NCI-H226 (cell line): Measurements from ENCODE around the gene DLEU7.

Experiments
- DNase-seq: peaks from one replicate; pipeline ENCODE4 v3.0.0-alpha.2; 2015

The DLEU7 gene

DNA sequence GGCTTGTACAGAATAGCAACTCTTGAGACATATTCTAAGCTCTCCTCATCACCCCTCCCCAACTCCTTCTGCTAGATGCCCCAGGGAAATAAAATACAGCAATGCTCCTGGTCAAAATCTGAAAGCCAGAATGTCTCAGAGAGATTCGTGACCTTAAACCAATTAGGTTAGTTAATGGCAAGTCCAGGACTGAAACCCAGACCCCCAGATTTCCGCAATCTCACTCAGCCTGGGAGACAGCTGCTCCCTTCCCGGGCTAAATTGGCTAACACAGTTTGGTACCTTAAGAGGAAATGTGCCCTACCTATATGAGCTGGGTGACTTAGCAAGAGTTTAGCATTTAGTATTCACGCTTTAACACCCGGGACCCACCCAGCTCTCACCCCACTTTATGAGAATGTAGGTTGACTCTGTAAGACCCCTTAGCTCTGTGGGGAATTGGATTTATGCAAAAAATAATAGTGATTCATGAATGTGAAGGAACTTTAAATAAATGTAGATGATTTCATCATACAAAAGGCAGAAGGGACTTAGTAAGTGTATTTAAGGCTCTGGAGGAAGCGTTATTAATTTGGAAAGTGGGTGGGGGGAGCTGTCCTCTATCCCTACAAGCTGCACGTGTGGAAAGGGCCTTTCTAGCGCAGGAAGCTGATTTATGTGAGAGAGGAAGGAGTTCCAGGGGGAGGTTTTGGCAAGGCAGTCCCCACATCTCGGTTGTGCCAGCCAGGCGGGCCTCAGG lies 1.1 kb downstream of the DLEU7 start:
- no peak for DNase-seq

DNA sequence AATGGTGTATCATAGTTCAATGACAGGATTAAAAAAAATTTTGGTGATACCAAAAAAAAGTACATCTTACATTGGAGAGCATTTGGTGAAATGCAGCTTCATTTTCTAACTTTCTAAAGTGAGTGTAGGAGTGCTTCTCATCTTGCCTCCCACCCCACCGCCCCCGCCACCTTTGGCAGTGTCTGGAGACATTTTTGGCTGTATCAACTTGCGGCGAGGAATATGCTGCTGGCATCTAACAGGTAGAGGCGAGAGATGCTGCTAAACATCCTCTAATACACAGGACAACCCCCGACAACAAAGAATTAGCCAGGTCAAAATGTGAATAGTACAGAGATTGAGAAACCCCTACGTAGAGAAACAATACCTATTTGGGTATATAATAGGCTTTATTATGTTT lies 1.7 kb downstream of the DLEU7 start:
- DNase-seq, result no peak

DNA sequence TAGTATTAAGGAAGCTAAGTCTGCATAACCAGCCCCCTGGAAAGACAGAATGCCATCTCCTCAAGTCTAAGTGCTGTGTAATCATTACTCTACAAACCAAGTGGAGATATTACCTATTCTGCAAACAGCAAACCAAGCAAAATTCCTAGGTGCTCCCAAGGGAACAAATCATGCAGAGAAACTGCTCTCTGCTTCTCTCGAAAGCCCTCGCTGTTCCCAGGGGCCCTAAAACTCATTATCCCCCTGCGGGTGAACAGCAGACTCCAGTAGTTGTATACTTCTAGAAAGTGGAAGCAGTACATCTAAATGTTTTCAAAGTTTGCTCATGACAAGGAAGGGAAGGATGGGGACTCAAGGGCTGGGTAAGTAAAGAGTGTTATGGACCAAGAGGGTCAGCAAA lies 3.2 kb downstream of the DLEU7 start:
- no peak for DNase-seq

DNA sequence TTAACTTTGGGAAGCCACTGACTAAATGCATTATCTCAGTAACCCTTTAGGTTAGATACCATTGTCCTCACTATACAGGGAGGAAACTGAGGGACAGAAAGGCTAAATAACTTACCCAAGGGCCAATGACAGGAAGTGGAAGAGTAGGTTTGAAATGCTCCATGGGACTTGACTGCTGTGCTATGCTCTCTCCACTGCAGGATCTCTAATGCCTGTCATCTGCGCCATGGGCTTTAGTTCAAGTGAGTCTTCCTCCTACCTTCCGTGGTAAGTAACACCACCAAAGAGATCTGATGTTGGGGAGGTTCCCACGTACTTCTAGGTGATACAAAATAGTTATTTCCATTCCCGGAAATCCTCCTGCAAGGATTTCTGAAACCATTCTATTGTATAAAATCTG lies 3.7 kb downstream of the DLEU7 start:
- DNase-seq, result no peak

- DNase-seq, result no peak
These were observed 4.8 kb downstream of the DLEU7 start for GRCh38 chr13:50838701-50839100.

DNA sequence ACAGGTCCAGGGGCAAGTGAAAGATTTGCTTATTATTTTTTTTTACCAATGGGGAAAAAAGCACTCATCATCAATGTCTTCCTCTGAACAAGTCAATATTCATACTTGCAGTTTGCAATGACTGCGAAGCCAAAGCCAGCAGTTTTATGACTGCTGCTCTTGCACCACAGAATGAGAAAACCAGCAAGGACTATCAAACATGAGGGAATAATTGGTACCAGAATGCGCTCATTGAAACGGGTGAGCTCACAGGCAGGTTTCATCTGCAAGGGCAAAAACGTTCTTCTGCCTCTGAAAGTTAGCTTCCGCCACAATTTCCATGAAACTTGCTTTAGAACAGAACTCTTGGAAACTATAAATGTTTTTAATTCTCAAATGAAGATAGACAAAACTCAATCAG lies 5.5 kb downstream of the DLEU7 start:
- DNase-seq, result no peak

DNA sequence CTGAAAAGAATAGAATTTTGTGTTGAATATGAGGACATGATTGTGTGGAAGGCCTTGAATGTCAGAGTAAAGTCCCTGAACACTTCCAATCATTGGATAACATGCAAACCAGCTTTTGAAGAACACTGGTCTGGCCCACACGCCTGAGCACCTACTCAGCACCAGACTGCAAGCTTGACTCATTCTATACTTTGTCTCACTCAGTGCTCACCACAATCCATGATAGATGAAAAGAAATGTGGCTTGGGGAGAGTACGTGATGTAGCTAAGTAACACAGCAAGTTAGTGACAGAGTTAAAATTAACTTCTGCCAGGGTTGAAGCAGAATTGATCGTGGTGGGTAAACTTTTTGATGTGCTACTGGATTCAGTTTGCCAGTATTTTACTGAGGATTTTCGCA lies 12.0 kb downstream of the DLEU7 start:
- no peak for DNase-seq

DNA sequence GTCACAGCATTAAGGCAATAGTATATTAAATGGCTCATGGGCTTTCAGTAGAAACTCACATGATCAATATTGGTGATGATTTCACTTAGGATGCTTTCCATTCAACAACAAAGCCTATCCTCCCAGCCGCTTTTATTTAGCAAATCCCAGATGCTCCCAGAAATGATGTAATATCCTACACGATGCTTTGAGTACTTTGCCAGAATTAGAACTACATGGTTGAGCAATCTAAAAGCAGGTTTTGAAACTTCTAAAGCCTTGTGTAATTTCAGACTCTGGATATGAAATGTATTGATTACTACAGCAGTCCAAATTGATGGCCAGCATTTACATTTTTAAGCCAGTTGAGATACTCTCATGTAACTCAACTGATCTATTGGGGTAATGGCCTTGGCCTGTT lies 13.6 kb downstream of the DLEU7 start:
- DNase-seq, result no peak

DNA sequence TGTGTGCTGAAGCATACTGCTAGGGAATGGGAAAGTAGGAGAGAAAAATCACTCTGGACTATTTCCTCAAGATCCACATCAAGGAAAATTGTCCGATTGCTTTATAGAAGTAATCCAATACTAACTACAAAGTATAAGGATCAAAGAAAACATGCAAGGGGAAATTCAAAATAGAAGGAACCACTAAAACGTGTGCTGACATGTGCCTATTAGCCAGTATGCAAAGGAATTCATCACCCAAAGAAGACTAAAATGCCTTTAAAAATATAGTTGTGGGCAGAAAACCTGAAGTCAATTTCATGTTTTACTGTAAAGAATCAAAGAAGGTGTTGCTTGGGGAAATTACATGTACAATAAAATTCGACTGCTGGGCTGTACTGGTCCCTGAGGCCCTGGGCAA lies 14.3 kb downstream of the DLEU7 start:
- DNase-seq, result no peak

DNA sequence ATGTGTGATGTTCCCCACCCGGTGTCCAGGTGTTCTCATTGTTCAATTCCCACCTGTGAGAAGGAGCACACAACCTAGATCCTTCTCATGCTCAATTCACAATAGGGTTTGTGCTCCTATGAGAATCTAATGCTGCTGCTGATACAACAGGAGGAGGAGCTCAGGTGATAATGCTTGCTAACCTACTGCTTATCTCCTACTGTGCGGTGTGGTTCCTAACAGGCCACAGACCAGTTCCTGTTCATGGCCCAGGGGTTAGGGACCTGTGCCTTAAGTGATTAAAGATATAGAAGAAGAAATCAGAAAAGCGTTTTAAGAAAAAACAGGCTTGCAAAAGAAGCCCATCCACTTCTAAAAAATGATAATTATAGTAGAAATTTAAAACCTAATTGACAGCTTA lies 17.5 kb downstream of the DLEU7 start:
- DNase-seq, result no peak

- no peak for DNase-seq
These were observed 31.2 kb downstream of the DLEU7 start for GRCh38 chr13:50812242-50812641.

GRCh38 chr13:50810998-50811397 lies 32.5 kb downstream of the DLEU7 start:
- no peak for DNase-seq

- no peak for DNase-seq
These were observed 33.0 kb downstream of the DLEU7 start for GRCh38 chr13:50810468-50810867.

- DNase-seq, result no peak
These were observed 34.1 kb downstream of the DLEU7 start for GRCh38 chr13:50809133-50810090.

DNA sequence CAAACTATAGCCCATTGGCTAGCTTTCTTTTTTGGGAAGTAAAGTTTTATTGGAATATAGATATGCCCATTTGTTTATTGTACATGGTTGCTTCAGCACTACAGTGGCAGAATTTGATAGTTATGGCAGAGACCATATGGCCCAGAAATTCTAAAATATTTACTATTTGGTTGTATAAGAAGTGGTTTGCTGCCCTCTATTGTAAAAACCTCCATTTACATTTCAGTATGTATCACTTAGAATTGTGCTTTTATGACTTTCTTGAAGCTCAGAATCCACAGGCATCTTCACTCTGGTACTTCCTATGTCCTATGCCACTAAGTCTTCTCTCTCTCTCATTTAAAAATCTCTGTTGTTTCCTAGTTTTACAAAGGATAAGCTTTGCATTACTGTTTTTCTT lies 37.7 kb downstream of the DLEU7 start:
- DNase-seq, result no peak

GRCh38 chr13:50801087-50801931 lies 42.2 kb downstream of the DLEU7 start:
- peak; percentile 42 for DNase-seq

DNA sequence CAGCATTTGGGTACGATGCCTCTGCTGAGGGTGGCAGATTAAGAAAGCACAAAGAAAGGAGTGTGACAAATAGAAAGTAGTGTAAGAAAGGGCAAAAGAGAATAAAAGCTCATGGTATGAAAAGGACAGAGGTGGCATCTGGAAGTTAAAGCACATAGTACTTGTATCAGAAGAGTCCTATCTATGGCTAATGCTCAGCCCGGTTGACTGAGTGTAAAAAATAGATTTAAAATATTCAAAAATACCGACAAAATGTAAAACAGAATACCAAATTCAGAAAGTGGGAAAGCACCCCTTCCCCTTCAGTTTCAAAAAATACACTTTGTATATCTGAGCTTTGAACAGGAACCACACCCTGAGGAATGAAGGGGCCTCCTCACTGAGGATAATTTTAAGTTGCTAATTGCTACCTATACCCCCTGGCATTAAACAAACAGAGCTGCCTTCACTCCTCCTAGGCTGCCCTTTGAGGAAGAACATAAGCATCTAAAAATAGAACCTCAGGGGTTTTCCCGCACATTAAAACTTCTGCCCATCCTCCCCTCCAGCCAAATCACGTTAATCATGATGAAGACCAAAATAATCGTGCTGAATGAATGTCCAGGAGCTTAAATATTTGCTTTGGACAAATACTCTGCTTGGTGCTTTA lies 43.3 kb downstream of the DLEU7 start:
- no peak for DNase-seq

- DNase-seq, result peak; percentile 56
These were observed 44.6 kb downstream of the DLEU7 start for GRCh38 chr13:50798923-50799322.

GRCh38 chr13:50797091-50797490 lies 46.4 kb downstream of the DLEU7 start:
- DNase-seq, result no peak

- DNase-seq, result no peak
These were observed 47.0 kb downstream of the DLEU7 start for GRCh38 chr13:50796463-50796862.

- no peak for DNase-seq
These were observed 49.3 kb downstream of the DLEU7 start for GRCh38 chr13:50794226-50794625.

DNA sequence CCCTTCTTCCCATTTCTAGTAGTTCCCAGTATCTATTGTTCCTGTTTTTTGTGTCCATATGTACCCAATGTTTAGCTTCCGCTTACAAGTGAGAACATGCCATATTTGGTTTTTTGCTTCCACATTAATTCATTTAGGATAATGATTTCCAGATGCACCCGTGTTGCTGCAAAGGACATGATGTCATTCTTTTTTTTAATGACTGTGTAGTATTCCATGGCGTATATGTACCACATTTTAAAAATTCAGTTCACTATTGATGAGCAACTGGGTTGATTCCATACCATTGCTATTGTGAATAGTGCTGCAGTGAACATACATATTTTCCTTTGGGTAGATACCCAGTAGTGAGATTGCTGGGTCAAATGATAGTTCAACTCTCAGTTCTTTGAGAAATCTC lies 50.5 kb downstream of the DLEU7 start:
- DNase-seq, result no peak
